SK-N-SH (cell line): ENCODE results near the gene CENPF.

Source experiments
- CHD2 ChIP-seq: fragments of 150-350 bp; IDR thresholded peaks from 2 replicates; pipeline ENCODE4 v1.6.1; 2018; ENCODE audit warnings: low read length; ENCODE audit not compliant: partially characterized antibody
- CTCF ChIP-seq: fragments of 200-600 bp; sonication (generic); IDR thresholded peaks from 2 replicates; pipeline ENCODE4 v1.6.1; 2017; ENCODE audit warnings: antibody characterized with exemption, mild to moderate bottlenecking, moderate library complexity
- MEF2A ChIP-seq: IDR thresholded peaks from 2 replicates; pipeline ENCODE4 v1.4.0; 2012; ENCODE audit warnings: low read depth, borderline replicate concordance
- RAD21 ChIP-seq: IDR thresholded peaks from 2 replicates; pipeline ENCODE4 v1.6.1; 2012; ENCODE audit warnings: mild to moderate bottlenecking, low read length
- RFX5 ChIP-seq: IDR thresholded peaks from 2 replicates; pipeline ENCODE4 v1.6.1; 2012; ENCODE audit warnings: mild to moderate bottlenecking, improper control_type of control experiment, low read length
- SMC3 ChIP-seq: IDR thresholded peaks from 2 replicates; pipeline ENCODE4 v1.6.1; 2012; ENCODE audit warnings: low read depth, low read length, improper control_type of control experiment
- TF ChIP-seq, protein P1 (sequence below): IDR thresholded peaks from 2 replicates; pipeline ENCODE4; 2012
- TF ChIP-seq, protein P2 (sequence below): IDR thresholded peaks from 2 replicates; pipeline ENCODE4 v1.4.0; 2012; ENCODE audit warnings: low read depth
- TF ChIP-seq, protein P3 (sequence below): IDR thresholded peaks from 2 replicates; pipeline ENCODE4 v1.4.0; 2012; ENCODE audit warnings: low read depth, borderline replicate concordance

- TF ChIP-seq SMC3 (no peak), CTCF (no peak), RFX5 (no peak), CHD2 (no peak), MEF2A (no peak), RAD21 (no peak)
- TF ChIP-seq, protein P1, sequence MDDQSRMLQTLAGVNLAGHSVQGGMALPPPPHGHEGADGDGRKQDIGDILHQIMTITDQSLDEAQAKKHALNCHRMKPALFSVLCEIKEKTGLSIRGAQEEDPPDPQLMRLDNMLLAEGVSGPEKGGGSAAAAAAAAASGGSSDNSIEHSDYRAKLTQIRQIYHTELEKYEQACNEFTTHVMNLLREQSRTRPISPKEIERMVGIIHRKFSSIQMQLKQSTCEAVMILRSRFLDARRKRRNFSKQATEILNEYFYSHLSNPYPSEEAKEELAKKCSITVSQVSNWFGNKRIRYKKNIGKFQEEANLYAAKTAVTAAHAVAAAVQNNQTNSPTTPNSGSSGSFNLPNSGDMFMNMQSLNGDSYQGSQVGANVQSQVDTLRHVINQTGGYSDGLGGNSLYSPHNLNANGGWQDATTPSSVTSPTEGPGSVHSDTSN, result no peak
- TF ChIP-seq, protein P2, sequence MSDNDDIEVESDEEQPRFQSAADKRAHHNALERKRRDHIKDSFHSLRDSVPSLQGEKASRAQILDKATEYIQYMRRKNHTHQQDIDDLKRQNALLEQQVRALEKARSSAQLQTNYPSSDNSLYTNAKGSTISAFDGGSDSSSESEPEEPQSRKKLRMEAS, result no peak
- TF ChIP-seq, protein P3, sequence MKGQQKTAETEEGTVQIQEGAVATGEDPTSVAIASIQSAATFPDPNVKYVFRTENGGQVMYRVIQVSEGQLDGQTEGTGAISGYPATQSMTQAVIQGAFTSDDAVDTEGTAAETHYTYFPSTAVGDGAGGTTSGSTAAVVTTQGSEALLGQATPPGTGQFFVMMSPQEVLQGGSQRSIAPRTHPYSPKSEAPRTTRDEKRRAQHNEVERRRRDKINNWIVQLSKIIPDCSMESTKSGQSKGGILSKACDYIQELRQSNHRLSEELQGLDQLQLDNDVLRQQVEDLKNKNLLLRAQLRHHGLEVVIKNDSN, result no peak
These were observed 85.9 kb downstream of the CENPF start for GRCh38 chr1:214688891-214689290.
